Measurements from ENCODE around the gene TMEM42. TPM values are rescaled to one million over a fixed set of nuclear protein-coding genes. Genes with fewer than 3 reads are reported as not detected.

TMEM42 gene
- total RNA-seq, 4 donors from 2014 or later, result 4.3 to 9.2 (median 7.0) TPM

DNA sequence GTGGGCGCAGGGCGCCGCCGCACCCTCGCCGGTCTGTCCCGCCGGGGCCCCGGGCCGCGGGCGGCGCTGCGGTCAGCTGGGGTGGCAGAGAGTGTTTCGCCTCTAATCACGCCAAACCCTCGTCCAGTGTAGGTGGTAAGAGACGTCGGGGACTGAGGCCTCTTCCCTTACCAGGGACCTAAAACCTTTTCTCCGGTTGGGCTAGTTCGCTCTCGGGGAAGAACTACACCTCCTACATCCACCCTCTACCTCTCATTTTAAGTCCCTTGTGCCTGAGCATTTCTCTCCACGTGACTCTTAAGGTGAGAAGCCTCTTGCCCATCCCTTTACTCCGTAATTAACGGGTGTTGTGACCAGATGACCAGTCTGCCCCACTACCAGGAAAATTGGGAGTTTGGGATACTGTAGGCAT lies 520 bp downstream of the TMEM42 start:
- no peak for TF ChIP-seq CTCF (IDR thresholded peaks at IDR 0.05)
- no peak for TF ChIP-seq POLR2A (IDR thresholded peaks at IDR 0.05)
- H3K27ac ChIP-seq, result peak overlapping the region; percentile 92 to 97 (median 94)
- no peaks in the 10 kb centered on the region for H3K27me3 ChIP-seq
- peak overlapping the region; percentile 68 to 95 (median 76) for H3K4me3 ChIP-seq
- no peak for DNase-seq
- H3K4me1 ChIP-seq, result peaks cover 6 to 21% (median 7%) of the 10 kb centered on the region in 3 donors
- peaks cover 0 to 30% (median 0%) of the 10 kb centered on the region in 3 donors for H3K36me3 ChIP-seq
- WGBS, 2 donors, result 0% methylated on average over 4 to 14 of the region's 25 CpGs
- intact Hi-C loops (cut with DNase I), result loop anchor here (10.0 kb wide), 1 partner anchor 517 kb away; no protein-coding TSS in a partner anchor
- peaks cover 0 to under 1% (median under 1%) of the 10 kb centered on the region in 3 donors for H3K9me3 ChIP-seq

- peaks cover 6 to 21% (median 7%) of the 10 kb centered on the region in 3 donors for H3K4me1 ChIP-seq
- 88% methylated on average over 5 to 7 of the region's 7 CpGs for WGBS, 2 donors
- no peaks in the 10 kb centered on the region for H3K9me3 ChIP-seq
- no peak for TF ChIP-seq POLR2A (IDR thresholded peaks at IDR 0.05)
- no peak for TF ChIP-seq CTCF (IDR thresholded peaks at IDR 0.05)
- no peak overlapping the region for H3K27ac ChIP-seq
- H3K4me3 ChIP-seq, result no peak overlapping the region
- DNase-seq, result no peak
- peaks cover 0 to 32% (median 0%) of the 10 kb centered on the region in 3 donors for H3K36me3 ChIP-seq
- no peaks in the 10 kb centered on the region for H3K27me3 ChIP-seq
- intact Hi-C loops (cut with DNase I), result loop anchor here (10.0 kb wide), 1 partner anchor 521 kb away; no protein-coding TSS in a partner anchor
Observed at GRCh38 chr3:44865272-44866035, 3.7 kb downstream of the TMEM42 start.

DNA sequence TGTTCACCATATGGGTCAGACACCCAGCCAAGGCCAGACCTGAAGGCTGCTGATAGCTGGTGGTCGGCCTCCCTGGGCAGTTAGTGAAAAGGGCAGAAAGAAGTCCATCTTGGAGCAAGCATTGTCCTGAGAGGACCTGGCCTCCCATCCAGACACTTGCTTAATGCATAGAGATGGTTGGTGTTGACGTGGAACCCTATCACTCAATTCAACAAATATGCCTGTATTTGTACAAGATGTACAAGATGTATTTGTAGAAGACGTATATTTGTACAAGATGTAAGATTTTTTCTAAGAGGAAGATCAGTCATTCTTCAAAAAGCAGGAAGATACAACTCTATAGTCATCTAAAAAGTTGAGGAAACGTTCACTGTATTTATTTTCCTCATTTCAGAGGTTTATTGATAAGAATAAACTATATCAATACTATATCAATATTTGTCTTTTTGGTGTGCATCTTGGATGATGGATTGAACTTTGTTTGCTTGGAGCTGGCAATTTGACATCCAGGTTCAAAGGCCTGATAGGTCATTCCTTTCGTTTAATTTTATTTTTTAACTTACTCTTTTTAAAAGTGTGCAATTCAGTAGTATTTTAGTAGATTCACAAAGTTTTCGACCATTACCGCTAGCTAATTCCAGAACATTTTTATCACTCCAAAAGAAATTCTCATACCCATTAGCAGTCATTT lies 5.9 kb downstream of the TMEM42 start:
- intact Hi-C loops (cut with DNase I), result loop anchor here (10.0 kb wide), 1 partner anchor 523 kb away; no protein-coding TSS in a partner anchor
- WGBS, 2 donors, result 93 to 94% methylated on average over 7 of the region's 7 CpGs
- Histone ChIP-seq H3K36me3 (peaks cover 0 to 32% (median 0%) of the 10 kb centered on the region in 3 donors), H3K27me3 (no peaks in the 10 kb centered on the region), H3K4me1 (peaks cover 3 to 10% (median 3%) of the 10 kb centered on the region in 3 donors), H3K4me3 (no peak overlapping the region), H3K27ac (no peak overlapping the region), H3K9me3 (no peaks in the 10 kb centered on the region)
- no peak for TF ChIP-seq CTCF (IDR thresholded peaks at IDR 0.05)
- no peak for TF ChIP-seq POLR2A (IDR thresholded peaks at IDR 0.05)
- DNase-seq, result no peak

DNA sequence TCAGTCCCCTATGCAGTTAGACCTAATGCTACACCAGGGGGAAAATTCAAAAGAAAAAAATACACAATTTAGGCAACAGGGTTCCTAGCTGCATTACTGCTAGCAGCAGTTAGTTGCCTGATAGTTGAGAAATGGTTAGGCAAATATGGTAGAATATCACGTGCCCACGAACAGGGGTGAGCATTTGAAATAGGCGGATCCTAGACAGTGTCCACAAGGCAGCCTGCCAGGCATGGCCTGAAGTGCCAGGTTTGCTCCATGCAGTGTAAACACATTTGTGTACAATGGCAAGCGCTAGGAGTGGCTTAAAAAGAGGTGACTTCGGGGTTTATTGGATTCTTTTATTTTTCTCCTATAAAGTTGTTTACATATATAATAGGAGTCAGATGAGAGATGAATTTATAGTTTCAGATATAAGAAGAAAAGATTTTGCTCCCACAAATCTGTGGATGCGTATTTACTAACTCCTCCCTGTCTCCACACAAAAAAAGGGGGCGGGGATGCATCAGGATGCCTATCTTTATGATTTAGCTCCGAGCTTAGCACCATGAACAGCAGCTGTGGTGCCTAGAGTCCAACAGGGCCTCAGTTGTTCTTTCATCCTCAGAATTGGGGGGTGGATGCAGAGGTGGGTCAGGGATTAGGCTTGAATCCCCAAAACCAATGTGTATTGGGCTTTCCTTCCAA lies 8.8 kb downstream of the TMEM42 start:
- TF ChIP-seq CTCF (IDR thresholded peaks at IDR 0.05), result no peak
- no peak for TF ChIP-seq POLR2A (IDR thresholded peaks at IDR 0.05)
- intact Hi-C loops (cut with DNase I), result no loop called here
- Histone ChIP-seq H3K4me1 (no peaks in the 10 kb centered on the region), H3K27ac (no peak overlapping the region), H3K27me3 (no peaks in the 10 kb centered on the region), H3K9me3 (no peaks in the 10 kb centered on the region), H3K36me3 (peaks cover 0 to 19% (median 0%) of the 10 kb centered on the region in 3 donors), H3K4me3 (no peak overlapping the region)
- no peak for DNase-seq
- WGBS, 2 donors, result 56 to 65% methylated on average over 8 of the region's 8 CpGs

All from esophagus squamous epithelium (tissue), 5 donors.